Activated CD4-positive, alpha-beta T cell treated with anti-CD3 and anti-CD28 coated beads for 36 hours (primary cell): Measurements from ENCODE around the gene THBS3. TPM values are rescaled to one million over a fixed set of nuclear protein-coding genes. Genes with fewer than 3 reads are reported as not detected.

Source experiments
- ATAC-seq: fragments of 200-7000 bp; cut with Tn5 transposase; one replicate; pipeline ENCODE4 v1.10.0; 2021; ENCODE audit warnings: mild to moderate bottlenecking, moderate library complexity
- CTCF ChIA-PET: fragments of 350-600 bp; sonication (Branson Sonifier 250); formaldehyde crosslinking; loops from one replicate; lab custom pipeline; 2021; ENCODE audit warnings: antibody characterized with exemption; lab: Charles Lee
- POLR2A ChIA-PET: fragments of 350-600 bp; sonication (Branson Sonifier 250); formaldehyde crosslinking; loops from one replicate; lab custom pipeline; 2021; ENCODE audit warnings: antibody characterized with exemption, inconsistent platforms; lab: Charles Lee
- DNase-seq: peaks from one replicate; pipeline ENCODE4 v3.0.0-alpha.2; 2020
- H3K27ac Mint-ChIP-seq: one replicate; pipeline ENCODE4 v1.8.0; 2021; ENCODE audit warnings: mixed read lengths
- H3K27me3 Mint-ChIP-seq: one replicate; pipeline ENCODE4 v1.8.0; 2021; ENCODE audit warnings: mixed read lengths
- H3K36me3 Mint-ChIP-seq: one replicate; pipeline ENCODE4 v1.8.0; 2021; ENCODE audit warnings: low read depth, mixed read lengths
- H3K4me1 Mint-ChIP-seq: one replicate; pipeline ENCODE4 v1.8.0; 2021; ENCODE audit warnings: mixed read lengths
- H3K4me3 Mint-ChIP-seq: one replicate; pipeline ENCODE4 v1.8.0; 2021; ENCODE audit warnings: mild to moderate bottlenecking, moderate library complexity, mixed read lengths
- H3K9me3 Mint-ChIP-seq: one replicate; pipeline ENCODE4 v1.8.0; 2021; ENCODE audit warnings: low read depth, mixed read lengths
- intact Hi-C, 2 experiments: fragments of 100-400 bp; cut with DNase I in 1 of 2; cut with micrococcal nuclease in 1 of 2; formaldehyde crosslinking; loops; one replicate each; pipeline versions ENCODE4 v1.14.2 to v1.15.1; 2022 to 2024; cut with DNase I, micrococcal nuclease
- total RNA-seq, 2 experiments: library from RNA; stranded (reverse); gene quantifications; one replicate each; pipeline ENCODE4 v1.2.3, GENCODE V29; 2021

The THBS3 gene
- total RNA-seq, 2 experiments from 2014 or later: 12.8 to 13.7 TPM

GRCh38 chr1:155206891-155207805 is 549 bp downstream of the THBS3 start:
- ChIA-PET CTCF (interaction anchor here (0.5 to 3.8 kb wide), 21 partner anchors 9 to 859 kb away, joined by 3 to 20 read pairs (median 4); partner anchors contain the start of genes FDPS, RUSC1 and SLC50A1), POLR2A (interaction anchor here (1.0 kb wide), 1 partner anchor 14 kb away, joined by 3 read pairs; no protein-coding TSS in a partner anchor)
- H3K4me1 Mint-ChIP-seq: peaks cover 29% of the 10 kb centered on the region
- peak overlapping the region; percentile 62 for H3K4me3 Mint-ChIP-seq
- DNase-seq: peak; percentile 95
- peak; percentile 60 for ATAC-seq
- H3K27me3 Mint-ChIP-seq: no peaks in the 10 kb centered on the region
- peak overlapping the region; percentile 86 for H3K27ac Mint-ChIP-seq
- no peaks in the 10 kb centered on the region for H3K9me3 Mint-ChIP-seq
- intact Hi-C loops: loop anchor here (1.0 to 5.0 kb wide), 5 partner anchors 19 to 386 kb away; partner anchors contain the start of gene RUSC1 (in 1 of the 2)
- peaks cover 3% of the 10 kb centered on the region for H3K36me3 Mint-ChIP-seq

DNA sequence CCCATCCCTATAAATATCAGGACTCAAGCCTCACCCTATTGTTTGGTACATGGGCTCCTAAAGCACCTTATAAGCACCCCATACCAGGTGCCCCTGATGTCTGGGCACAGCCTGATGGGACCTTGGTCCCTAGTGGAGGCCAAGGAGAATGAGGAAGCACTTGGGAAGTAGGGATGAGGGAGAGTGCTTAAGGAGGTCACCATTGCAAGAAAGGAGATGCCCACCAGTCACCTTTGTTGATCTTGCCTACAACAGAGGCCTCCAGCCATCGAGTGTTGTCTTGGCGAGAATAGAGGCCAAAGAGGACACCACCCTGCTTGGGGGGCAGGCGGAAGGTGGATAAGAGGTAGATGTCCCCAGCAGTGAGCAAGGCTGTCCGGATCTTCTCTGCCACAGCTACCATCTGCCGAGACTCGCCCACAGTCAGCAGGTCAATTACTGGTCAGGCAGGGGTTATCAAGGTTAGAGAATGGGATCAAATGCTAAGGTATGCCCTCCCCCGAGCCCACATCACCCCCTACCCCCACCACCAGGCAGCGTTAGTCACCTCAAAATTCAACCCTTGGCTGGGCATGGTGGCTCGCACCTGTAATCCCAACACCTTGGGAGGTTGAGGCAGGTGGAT is 1.6 kb downstream of the THBS3 start:
- POLR2A ChIA-PET: no interaction called here
- Mint-ChIP-seq H3K9me3 (no peaks in the 10 kb centered on the region), H3K36me3 (peaks cover 3% of the 10 kb centered on the region), H3K4me3 (no peak overlapping the region), H3K27me3 (no peaks in the 10 kb centered on the region), H3K4me1 (peaks cover 29% of the 10 kb centered on the region), H3K27ac (no peak overlapping the region)
- CTCF ChIA-PET: interaction anchor here (1.3 kb wide), 1 partner anchor 21 kb away, joined by 12 read pairs; no protein-coding TSS in a partner anchor
- ATAC-seq (no peak), DNase-seq (no peak)
- intact Hi-C loops: loop anchor here in 1 of 2 experiments (2.0 to 5.0 kb wide), 2 partner anchors 116 to 387 kb away; partner anchors contain the start of gene RUSC1

- ChIA-PET CTCF (interaction anchor here (1.2 kb wide), 1 partner anchor 11 kb away, joined by 5 read pairs; no protein-coding TSS in a partner anchor), POLR2A (no interaction called here)
- Mint-ChIP-seq H3K27me3 (no peaks in the 10 kb centered on the region), H3K36me3 (peaks cover 2% of the 10 kb centered on the region), H3K9me3 (no peaks in the 10 kb centered on the region), H3K4me1 (peaks cover 22% of the 10 kb centered on the region), H3K27ac (no peak overlapping the region), H3K4me3 (no peak overlapping the region)
- no peak for ATAC-seq
- intact Hi-C loops: loop anchor here in 1 of 2 experiments (5.0 kb wide), 1 partner anchor 117 kb away; the partner anchor contains the start of gene RUSC1
- DNase-seq: no peak
Observed at GRCh38 chr1:155205035-155205434, 2.7 kb downstream of the THBS3 start.

GRCh38 chr1:155202731-155203515 is 4.8 kb downstream of the THBS3 start:
- ATAC-seq (no peak), DNase-seq (no peak)
- Mint-ChIP-seq H3K27me3 (no peaks in the 10 kb centered on the region), H3K27ac (no peak overlapping the region), H3K9me3 (no peaks in the 10 kb centered on the region), H3K4me3 (no peak overlapping the region), H3K4me1 (peaks cover 12% of the 10 kb centered on the region), H3K36me3 (peaks cover 2% of the 10 kb centered on the region)
- ChIA-PET POLR2A (no interaction called here), CTCF (interaction anchor here (0.6 to 0.7 kb wide), 2 partner anchors 191 to 282 kb away, joined by 3 read pairs; no protein-coding TSS in a partner anchor)
- intact Hi-C loops: no loop called here

DNA sequence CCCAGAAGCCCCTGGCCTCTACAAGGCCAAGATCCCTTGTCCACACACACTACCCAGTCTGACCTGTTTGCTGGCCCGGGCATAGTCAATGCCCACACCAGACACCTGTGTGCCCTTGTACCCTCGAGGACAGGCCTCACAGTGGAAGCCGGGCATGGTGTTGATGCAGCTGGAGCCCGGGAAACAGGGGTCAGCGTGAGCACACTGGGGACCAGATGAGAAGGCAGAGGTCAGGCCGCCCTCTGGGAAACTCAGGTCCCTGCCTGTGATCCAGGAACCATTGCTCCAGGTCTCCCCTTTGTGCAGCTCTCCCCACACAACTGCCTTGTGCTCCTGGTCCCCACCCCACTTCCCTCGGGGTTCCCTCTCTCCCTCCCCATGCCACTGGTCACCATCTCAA is 5.5 kb downstream of the THBS3 start:
- Mint-ChIP-seq H3K27ac (no peak overlapping the region), H3K27me3 (no peaks in the 10 kb centered on the region), H3K9me3 (no peaks in the 10 kb centered on the region), H3K36me3 (peaks cover 2% of the 10 kb centered on the region), H3K4me1 (peaks cover 6% of the 10 kb centered on the region), H3K4me3 (no peak overlapping the region)
- intact Hi-C loops: no loop called here
- ATAC-seq (no peak), DNase-seq (no peak)
- ChIA-PET CTCF (interaction anchor here (2.2 kb wide), 1 partner anchor 29 kb away, joined by 5 read pairs; the partner anchor contains the start of gene KRTCAP2), POLR2A (no interaction called here)

DNA sequence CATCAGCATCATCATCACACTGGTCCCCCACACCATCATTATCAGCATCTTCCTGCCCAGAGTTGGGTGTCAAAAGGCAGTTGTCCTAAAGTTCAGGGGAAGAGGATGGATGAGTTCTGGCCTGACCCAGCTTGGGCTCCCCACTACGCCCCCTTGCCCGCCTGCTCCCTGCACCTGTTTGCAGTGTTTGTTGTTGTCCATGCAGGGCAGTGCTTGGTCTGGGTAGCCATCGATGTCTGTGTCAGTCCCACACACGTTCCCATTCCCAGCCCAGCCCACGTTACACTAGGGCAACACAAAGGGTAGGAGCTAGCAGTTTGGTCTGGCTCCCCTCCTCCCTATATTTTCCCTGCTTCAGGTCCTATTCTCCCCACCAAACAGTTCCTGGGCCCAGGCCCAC is 6.8 kb downstream of the THBS3 start:
- Mint-ChIP-seq H3K4me1 (no peaks in the 10 kb centered on the region), H3K36me3 (peaks cover 5% of the 10 kb centered on the region), H3K27ac (no peak overlapping the region), H3K27me3 (no peaks in the 10 kb centered on the region), H3K4me3 (no peak overlapping the region), H3K9me3 (no peaks in the 10 kb centered on the region)
- CTCF ChIA-PET: interaction anchor here (2.2 kb wide), 1 partner anchor 28 kb away, joined by 5 read pairs; the partner anchor contains the start of gene KRTCAP2
- POLR2A ChIA-PET: no interaction called here
- DNase-seq (no peak), ATAC-seq (no peak)
- intact Hi-C loops: no loop called here

GRCh38 chr1:155199792-155200191 is 7.9 kb downstream of the THBS3 start:
- intact Hi-C loops: no loop called here
- ChIA-PET POLR2A (no interaction called here), CTCF (no interaction called here)
- Mint-ChIP-seq H3K36me3 (peaks cover 5% of the 10 kb centered on the region), H3K4me3 (no peak overlapping the region), H3K27ac (no peak overlapping the region), H3K9me3 (no peaks in the 10 kb centered on the region), H3K27me3 (no peaks in the 10 kb centered on the region), H3K4me1 (peaks cover 8% of the 10 kb centered on the region)
- DNase-seq (no peak), ATAC-seq (no peak)

DNA sequence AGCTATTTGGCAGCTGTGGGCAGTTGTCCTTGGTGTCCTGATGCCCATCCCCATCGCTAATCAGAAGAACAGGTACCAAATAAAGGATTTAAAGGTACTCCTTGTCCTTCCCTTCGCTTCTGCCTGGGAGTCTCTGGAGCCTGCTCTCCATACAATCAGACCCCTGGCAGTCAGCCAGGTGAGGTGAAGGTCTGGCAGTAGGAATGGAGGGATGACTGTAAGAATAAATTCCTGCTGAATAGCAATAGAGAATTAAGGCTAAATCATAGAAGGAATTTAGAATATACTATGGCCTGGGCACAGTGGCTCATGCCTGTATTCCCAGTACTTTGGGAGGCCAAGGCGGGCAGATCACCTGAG is 9.2 kb downstream of the THBS3 start:
- CTCF ChIA-PET: interaction anchor here (0.6 to 1.1 kb wide), 3 partner anchors 9 to 715 kb away, joined by 3 to 6 read pairs (median 3); partner anchors contain the start of gene THBS3
- Mint-ChIP-seq H3K4me3 (no peak overlapping the region), H3K36me3 (peaks cover 9% of the 10 kb centered on the region), H3K27me3 (no peaks in the 10 kb centered on the region), H3K4me1 (peaks cover 16% of the 10 kb centered on the region), H3K9me3 (no peaks in the 10 kb centered on the region), H3K27ac (no peak overlapping the region)
- intact Hi-C loops: no loop called here
- no peak for DNase-seq
- ATAC-seq: no peak
- POLR2A ChIA-PET: no interaction called here

- CTCF ChIA-PET: interaction anchor here (0.6 to 1.1 kb wide), 3 partner anchors 9 to 715 kb away, joined by 3 to 6 read pairs (median 3); partner anchors contain the start of gene THBS3
- intact Hi-C loops: no loop called here
- no peak for DNase-seq
- Mint-ChIP-seq H3K36me3 (peaks cover 9% of the 10 kb centered on the region), H3K9me3 (no peaks in the 10 kb centered on the region), H3K27ac (no peak overlapping the region), H3K27me3 (no peaks in the 10 kb centered on the region), H3K4me1 (peaks cover 20% of the 10 kb centered on the region), H3K4me3 (no peak overlapping the region)
- POLR2A ChIA-PET: no interaction called here
- no peak for ATAC-seq
Observed at GRCh38 chr1:155197901-155198546, 9.7 kb downstream of the THBS3 start.

DNA sequence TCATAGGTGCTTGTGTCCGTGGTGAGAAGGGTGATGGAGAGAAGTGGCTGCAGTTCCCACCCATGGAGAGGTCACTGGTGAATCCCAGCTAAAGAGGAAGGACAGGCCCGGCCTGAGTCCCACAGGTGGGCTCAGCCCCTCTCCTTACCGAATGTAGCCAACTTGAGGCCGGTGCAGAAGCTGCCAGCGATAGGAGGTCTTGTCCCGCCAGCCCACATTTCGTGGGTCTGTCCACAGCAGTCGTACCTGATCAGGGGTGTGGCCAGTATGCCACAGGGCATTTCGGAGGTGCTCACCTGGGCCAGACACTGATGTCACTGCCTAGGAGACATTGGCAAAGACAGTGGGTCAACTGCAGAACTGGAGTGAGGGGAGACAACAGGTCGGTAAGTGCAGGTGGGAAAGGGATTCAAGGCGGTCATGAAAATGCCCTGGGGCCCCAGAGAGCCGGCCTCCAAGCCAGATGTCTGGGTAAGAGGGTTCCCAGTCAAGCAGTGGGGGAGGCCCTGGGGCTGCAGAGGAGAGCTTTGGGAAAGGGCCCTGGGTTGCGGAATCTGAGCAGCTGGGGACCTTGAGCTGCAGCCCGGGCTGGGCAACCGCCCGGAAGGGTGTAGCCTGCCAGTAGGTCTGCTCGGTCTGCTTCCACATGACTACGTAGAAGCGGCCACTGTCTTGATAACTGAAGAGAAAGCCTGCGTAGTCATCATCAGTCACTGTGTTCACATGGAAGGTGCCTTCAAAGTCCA is 10.6 kb downstream of the THBS3 start:
- no peak overlapping the region for H3K4me3 Mint-ChIP-seq
- peaks cover 28% of the 10 kb centered on the region for H3K4me1 Mint-ChIP-seq
- no peaks in the 10 kb centered on the region for H3K9me3 Mint-ChIP-seq
- DNase-seq: no peak
- H3K27me3 Mint-ChIP-seq: no peaks in the 10 kb centered on the region
- intact Hi-C loops: no loop called here
- peaks cover 9% of the 10 kb centered on the region for H3K36me3 Mint-ChIP-seq
- CTCF ChIA-PET: interaction anchor here (0.6 to 1.1 kb wide), 2 partner anchors 9 to 10 kb away, joined by 3 to 6 read pairs; partner anchors contain the start of gene THBS3
- POLR2A ChIA-PET: no interaction called here
- ATAC-seq: no peak
- H3K27ac Mint-ChIP-seq: no peak overlapping the region
